ENCODE results near the gene RAB30.

Gene RAB30, protein sequence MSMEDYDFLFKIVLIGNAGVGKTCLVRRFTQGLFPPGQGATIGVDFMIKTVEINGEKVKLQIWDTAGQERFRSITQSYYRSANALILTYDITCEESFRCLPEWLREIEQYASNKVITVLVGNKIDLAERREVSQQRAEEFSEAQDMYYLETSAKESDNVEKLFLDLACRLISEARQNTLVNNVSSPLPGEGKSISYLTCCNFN

DNA sequence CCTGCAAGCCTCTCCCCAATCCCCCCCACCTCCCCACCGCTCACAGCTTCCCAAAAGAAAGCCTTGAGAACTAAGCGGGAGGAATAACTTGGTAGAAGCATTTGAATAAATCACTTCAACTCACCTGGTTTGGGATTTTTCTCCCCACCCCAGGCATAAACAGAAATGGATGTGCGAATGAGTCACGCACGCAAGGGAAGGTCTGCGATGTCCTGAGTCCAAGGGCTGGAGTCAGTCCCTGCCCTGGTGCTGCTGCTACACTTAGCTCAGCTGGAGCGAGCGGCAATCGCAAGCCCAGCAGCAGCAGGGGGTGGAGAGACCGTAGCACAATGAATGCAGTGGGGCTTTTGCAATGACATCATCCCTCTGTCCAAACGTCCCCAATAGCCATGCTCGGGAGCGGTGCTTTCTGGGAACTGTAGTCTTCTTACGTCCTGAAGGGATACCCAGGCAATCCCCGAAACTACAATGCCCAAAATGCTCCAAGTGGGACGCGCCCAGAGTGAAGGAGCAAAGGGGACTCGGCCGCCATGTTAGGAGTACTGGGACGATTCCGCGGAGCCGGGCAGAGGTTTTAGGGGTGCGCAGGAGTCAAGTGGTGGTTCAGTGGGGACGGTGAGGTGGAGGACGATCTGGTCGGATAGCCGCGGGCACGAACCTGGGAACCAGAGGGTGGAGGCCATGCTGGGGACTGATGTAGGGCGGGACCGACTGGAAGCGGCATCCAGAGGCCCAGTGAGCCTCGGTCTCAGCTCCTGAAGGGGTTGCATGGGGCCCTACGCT lies at the start of gene RAB30:
Gene RAB30 (minus strand): TSS at position 331 of the 783 bp plus-strand sequence. CDS start 74,581 bp downstream, outside the sequence.
- peak within 1 kb of the TSS; percentile 98 for H3K4me3 ChIP-seq (ENCODE audit: low read depth, low read length)
- H3K27ac ChIP-seq = peak within 1 kb of the TSS; percentile 95
- in situ Hi-C loops (cut with HindIII; ENCODE audit: low pct_ligation_motif_present, low sequenced_read_pairs) = loop anchor here (25.0 kb wide), 1 partner anchor 91 kb away; the partner anchor contains the start of gene PCF11
- peaks cover 4% of the 10 kb centered on the region for H3K36me3 ChIP-seq (replicated peaks)
- peak; percentile 100 for DNase-seq
- TF ChIP-seq, protein P1, sequence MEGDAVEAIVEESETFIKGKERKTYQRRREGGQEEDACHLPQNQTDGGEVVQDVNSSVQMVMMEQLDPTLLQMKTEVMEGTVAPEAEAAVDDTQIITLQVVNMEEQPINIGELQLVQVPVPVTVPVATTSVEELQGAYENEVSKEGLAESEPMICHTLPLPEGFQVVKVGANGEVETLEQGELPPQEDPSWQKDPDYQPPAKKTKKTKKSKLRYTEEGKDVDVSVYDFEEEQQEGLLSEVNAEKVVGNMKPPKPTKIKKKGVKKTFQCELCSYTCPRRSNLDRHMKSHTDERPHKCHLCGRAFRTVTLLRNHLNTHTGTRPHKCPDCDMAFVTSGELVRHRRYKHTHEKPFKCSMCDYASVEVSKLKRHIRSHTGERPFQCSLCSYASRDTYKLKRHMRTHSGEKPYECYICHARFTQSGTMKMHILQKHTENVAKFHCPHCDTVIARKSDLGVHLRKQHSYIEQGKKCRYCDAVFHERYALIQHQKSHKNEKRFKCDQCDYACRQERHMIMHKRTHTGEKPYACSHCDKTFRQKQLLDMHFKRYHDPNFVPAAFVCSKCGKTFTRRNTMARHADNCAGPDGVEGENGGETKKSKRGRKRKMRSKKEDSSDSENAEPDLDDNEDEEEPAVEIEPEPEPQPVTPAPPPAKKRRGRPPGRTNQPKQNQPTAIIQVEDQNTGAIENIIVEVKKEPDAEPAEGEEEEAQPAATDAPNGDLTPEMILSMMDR (IDR thresholded peaks at IDR 0.05; ENCODE audit: low read depth, low read length, missing control alignments) = peak; percentile 4
- no peaks in the 10 kb centered on the region for H3K27me3 ChIP-seq (replicated peaks)

DNA sequence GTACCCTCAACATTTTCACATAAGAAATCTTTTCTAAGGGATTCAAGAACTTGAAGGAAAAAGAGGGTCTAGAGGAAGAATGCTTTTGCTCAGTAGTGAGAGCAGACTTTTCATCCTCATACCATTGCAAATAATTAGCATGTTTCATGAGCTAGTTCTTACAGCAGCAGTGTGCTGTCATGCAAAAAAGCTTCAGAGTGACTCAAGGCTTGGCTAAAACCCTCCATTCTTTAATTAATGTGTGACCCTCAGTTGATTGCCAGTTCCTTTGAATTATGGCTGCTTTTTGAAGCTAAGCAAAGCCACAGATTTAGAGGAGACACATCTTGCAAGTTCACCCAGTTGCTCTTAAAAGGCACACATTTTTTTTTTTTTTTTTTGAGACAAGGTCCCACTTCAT lies 48.6 kb upstream of the RAB30 start:
- TF ChIP-seq, protein P1 (IDR thresholded peaks at IDR 0.05; ENCODE audit: low read depth, low read length, missing control alignments) = no peak
- in situ Hi-C loops (cut with HindIII; ENCODE audit: low pct_ligation_motif_present, low sequenced_read_pairs) = no loop called here
- Histone ChIP-seq H3K36me3 (replicated peaks) (no peaks in the 10 kb centered on the region), H3K27ac (no peak overlapping the region), H3K4me3 (ENCODE audit: low read depth, low read length) (no peak overlapping the region), H3K27me3 (replicated peaks) (no peaks in the 10 kb centered on the region)
- no peak for DNase-seq

DNA sequence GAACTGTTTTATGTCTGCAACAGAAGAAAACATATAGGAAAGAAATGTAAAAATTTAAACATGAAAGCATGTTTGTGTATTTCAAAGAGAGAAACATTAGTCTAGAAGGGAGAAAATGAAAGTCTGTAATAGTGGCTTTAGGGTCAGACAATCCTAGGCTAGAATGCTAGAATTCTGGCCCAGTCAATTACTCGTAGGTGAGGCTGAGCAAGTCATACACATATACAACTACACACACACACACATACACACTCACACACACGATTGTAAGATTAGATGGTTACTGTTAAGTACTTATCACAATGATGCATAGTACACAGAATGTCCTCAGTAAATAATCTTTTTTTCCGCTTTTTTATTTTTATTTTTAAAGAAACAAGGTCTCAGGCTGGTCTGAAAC lies 47.5 kb upstream of the RAB30 start:
- in situ Hi-C loops (cut with HindIII; ENCODE audit: low pct_ligation_motif_present, low sequenced_read_pairs) = no loop called here
- DNase-seq = no peak
- Histone ChIP-seq H3K36me3 (replicated peaks) (no peaks in the 10 kb centered on the region), H3K4me3 (ENCODE audit: low read depth, low read length) (no peak overlapping the region), H3K27me3 (replicated peaks) (no peaks in the 10 kb centered on the region), H3K27ac (no peak overlapping the region)
- TF ChIP-seq, protein P1 (IDR thresholded peaks at IDR 0.05; ENCODE audit: low read depth, low read length, missing control alignments) = no peak

DNA sequence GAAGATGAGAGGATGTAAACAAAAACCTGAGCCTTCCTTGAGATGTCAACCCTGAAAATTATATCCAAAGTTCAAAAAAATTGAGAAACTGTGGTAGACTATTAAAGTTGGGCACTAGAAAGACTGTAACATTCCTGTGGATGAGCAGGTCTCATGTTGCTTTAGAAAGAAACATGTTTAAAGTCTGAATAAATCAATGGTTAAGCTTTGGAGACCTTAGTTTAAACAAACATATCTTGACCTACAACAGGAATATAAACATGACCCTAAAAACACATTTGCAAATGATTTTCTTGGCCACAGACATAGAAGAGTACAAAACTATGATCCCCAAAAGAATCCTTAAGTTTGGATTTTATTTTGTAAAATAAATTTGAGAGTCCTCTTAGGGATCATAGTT lies 47.1 kb upstream of the RAB30 start:
- no peak overlapping the region for H3K27ac ChIP-seq

GRCh38 chr11:83116015-83116641 lies 44.4 kb upstream of the RAB30 start:
- in situ Hi-C loops (cut with HindIII; ENCODE audit: low pct_ligation_motif_present, low sequenced_read_pairs) = no loop called here
- no peak overlapping the region for H3K4me3 ChIP-seq (ENCODE audit: low read depth, low read length)

More for the DNA sequence above, 47.1 kb upstream of the RAB30 start:
- no peaks in the 10 kb centered on the region for H3K36me3 ChIP-seq (replicated peaks)
- in situ Hi-C loops (cut with HindIII; ENCODE audit: low pct_ligation_motif_present, low sequenced_read_pairs) = no loop called here
- no peaks in the 10 kb centered on the region for H3K27me3 ChIP-seq (replicated peaks)
- H3K4me3 ChIP-seq (ENCODE audit: low read depth, low read length) = no peak overlapping the region
- TF ChIP-seq, protein P1 (IDR thresholded peaks at IDR 0.05; ENCODE audit: low read depth, low read length, missing control alignments) = no peak
- DNase-seq = no peak

More at GRCh38 chr11:83116015-83116641, 44.4 kb upstream of the RAB30 start:
- Histone ChIP-seq H3K36me3 (replicated peaks) (no peaks in the 10 kb centered on the region), H3K27me3 (replicated peaks) (no peaks in the 10 kb centered on the region), H3K27ac (no peak overlapping the region)
- DNase-seq = no peak
- TF ChIP-seq, protein P1 (IDR thresholded peaks at IDR 0.05; ENCODE audit: low read depth, low read length, missing control alignments) = no peak
